HepG2 (cell line): Measurements from ENCODE around the gene CTDP1. TPM values are rescaled to one million over a fixed set of nuclear protein-coding genes. Genes with fewer than 3 reads are reported as not detected.

Experiments
- ATF5 ChIP-seq: sonication (generic); formaldehyde crosslinking; IDR thresholded peaks from 2 replicates; pipeline ENCODE4 v1.4.0; 2020; ENCODE audit warnings: mild to moderate bottlenecking, low read depth, missing genetic modification reagents
- FOXA1 ChIP-seq, 2 experiments: fragments of 450-650 bp in 1 of 2; sonication (generic) in 1 of 2; formaldehyde crosslinking in 1 of 2; IDR thresholded peaks; 2 replicates each; pipeline versions ENCODE4 v1.4.0 to v1.6.1; 2016 to 2020; ENCODE audit warnings: missing genetic modification reagents in 1 of 2
- GZF1 ChIP-seq: sonication (generic); formaldehyde crosslinking; IDR thresholded peaks from 2 replicates; pipeline ENCODE4 v1.5.1; 2020; ENCODE audit warnings: mild to moderate bottlenecking, missing genetic modification reagents
- HES4 ChIP-seq: sonication (generic); formaldehyde crosslinking; IDR thresholded peaks from 2 replicates; pipeline ENCODE4 v1.9.0; 2021; ENCODE audit warnings: mild to moderate bottlenecking, missing genetic modification reagents, borderline replicate concordance
- IKZF1 ChIP-seq: fragments of 450-650 bp; IDR thresholded peaks from 2 replicates; pipeline ENCODE4 v1.7.1; 2016
- MAF1 ChIP-seq: sonication (generic); formaldehyde crosslinking; IDR thresholded peaks from 2 replicates; pipeline ENCODE4 v1.5.0; 2020; ENCODE audit warnings: missing genetic modification reagents, borderline replicate concordance
- POLR2AphosphoS2 ChIP-seq: IDR thresholded peaks from 2 replicates; pipeline ENCODE4 v1.6.1; 2011; ENCODE audit warnings: low read depth, low read length, improper control_type of control experiment
- REPIN1 ChIP-seq: sonication (generic); formaldehyde crosslinking; IDR thresholded peaks from 2 replicates; pipeline ENCODE4 v1.8.0; 2022; ENCODE audit warnings: missing genetic modification reagents, low read depth, mild to moderate bottlenecking, borderline replicate concordance
- TBL1XR1 ChIP-seq: fragments of 150-350 bp; IDR thresholded peaks from 2 replicates; pipeline ENCODE4 v1.6.1; 2014; ENCODE audit warnings: borderline replicate concordance, low read length; ENCODE audit not compliant: partially characterized antibody
- TBX3 ChIP-seq: fragments of 450-650 bp; IDR thresholded peaks from 2 replicates; pipeline ENCODE4 v1.6.1; 2017; ENCODE audit warnings: antibody characterized with exemption, mild to moderate bottlenecking, inconsistent platforms, borderline replicate concordance
- ZFP90 ChIP-seq: sonication (generic); formaldehyde crosslinking; IDR thresholded peaks from 2 replicates; pipeline ENCODE4 v1.8.0; 2022; ENCODE audit warnings: missing genetic modification reagents, mild to moderate bottlenecking, inconsistent platforms, borderline replicate concordance
- ZNF3 ChIP-seq: IDR thresholded peaks from 2 replicates; pipeline ENCODE4 v1.7.0; 2017; ENCODE audit warnings: inconsistent platforms
- ZNF574 ChIP-seq: sonication (generic); formaldehyde crosslinking; IDR thresholded peaks from 2 replicates; pipeline ENCODE4 v1.4.0; 2020; ENCODE audit warnings: missing genetic modification reagents
- ZNF691 ChIP-seq: sonication (generic); formaldehyde crosslinking; IDR thresholded peaks from 2 replicates; pipeline ENCODE4 v1.4.0; 2020; ENCODE audit warnings: missing genetic modification reagents, low read depth, mild to moderate bottlenecking, borderline replicate concordance
- ZNF773 ChIP-seq: sonication (generic); formaldehyde crosslinking; IDR thresholded peaks from 2 replicates; pipeline ENCODE4 v1.4.0; 2020; ENCODE audit warnings: missing genetic modification reagents, borderline replicate concordance
- ZNF788 ChIP-seq: sonication (generic); formaldehyde crosslinking; IDR thresholded peaks from 2 replicates; pipeline ENCODE4 v1.5.0; 2020; ENCODE audit warnings: mild to moderate bottlenecking, missing genetic modification reagents, borderline replicate concordance
- polyA plus RNA-seq, 8 experiments: library from polyadenylated mRNA; depleted of rRNA in 3 of 8; stranded (reverse) in 7 of 8; unstranded in 1 of 8; fragments of >200 nt; fragmentation: Illumina TruSeq in 4 of 8; extraction: Trizol in 4 of 8; gene quantifications; 2 replicates each; pipeline versions ENCODE4 v1.2.1 to v1.2.3, GENCODE V29; 2011 to 2016; ENCODE audit warnings: low read depth in 4 of 8, missing spikeins in 1 of 8, mixed read lengths in 1 of 8; ENCODE audit not compliant: insufficient read depth in 1 of 8
- total RNA-seq, 5 experiments: library from RNA; depleted of rRNA; stranded (reverse); fragments of >200 nt; fragmentation: Illumina TruSeq; extraction: Trizol; gene quantifications; 2 replicates each; pipeline ENCODE4 v1.2.3, GENCODE V29; 2016; ENCODE audit warnings: low read depth in 1 of 5
- TF ChIP-seq, protein P1 (sequence below), 2 experiments: sonication (generic) in 1 of 2; formaldehyde crosslinking in 1 of 2; IDR thresholded peaks; 2 replicates each; pipeline versions ENCODE4 v1.6.1 to v1.9.0; 2014 to 2022; ENCODE audit warnings: antibody characterized with exemption in 1 of 2, borderline replicate concordance in 1 of 2, inconsistent platforms in 1 of 2, low read depth in 1 of 2, missing genetic modification reagents in 1 of 2

CTDP1 gene
- total and polyA plus RNA-seq, 2 of the 13 experiments (the other 11 are each of a cell fraction or from before 2014, with no cell fraction given) = 6.9 to 11.0 TPM

GRCh38 chr18:79680100-79680879 is 687 bp downstream of the CTDP1 start (continued):
- TF ChIP-seq FOXA1 (IDR thresholded peaks at IDR 0.05) (no peak), FOXA1 (CRISPR knock-in tag; IDR thresholded peaks at IDR 0.05) (no peak), GZF1 (CRISPR knock-in tag) (no peak), ZNF773 (0 out of 2 replicates have a peak, but pooled peaks have one; percentile 65), ZNF574 (CRISPR knock-in tag) (no peak), ZNF3 (CRISPR knock-in tag) (no peak), ATF5 (no peak), ZFP90 (CRISPR knock-in tag) (no peak), REPIN1 (CRISPR knock-in tag) (no peak), POLR2AphosphoS2 (no peak), ZNF788 (CRISPR knock-in tag) (no peak), MAF1 (CRISPR knock-in tag) (no peak), ZNF691 (CRISPR knock-in tag) (0 out of 2 replicates have a peak, but pooled peaks have one; percentile 34), TBX3 (no peak), HES4 (no peak), IKZF1 (no peak), TBL1XR1 (no peak)
- TF ChIP-seq, protein P1, sequence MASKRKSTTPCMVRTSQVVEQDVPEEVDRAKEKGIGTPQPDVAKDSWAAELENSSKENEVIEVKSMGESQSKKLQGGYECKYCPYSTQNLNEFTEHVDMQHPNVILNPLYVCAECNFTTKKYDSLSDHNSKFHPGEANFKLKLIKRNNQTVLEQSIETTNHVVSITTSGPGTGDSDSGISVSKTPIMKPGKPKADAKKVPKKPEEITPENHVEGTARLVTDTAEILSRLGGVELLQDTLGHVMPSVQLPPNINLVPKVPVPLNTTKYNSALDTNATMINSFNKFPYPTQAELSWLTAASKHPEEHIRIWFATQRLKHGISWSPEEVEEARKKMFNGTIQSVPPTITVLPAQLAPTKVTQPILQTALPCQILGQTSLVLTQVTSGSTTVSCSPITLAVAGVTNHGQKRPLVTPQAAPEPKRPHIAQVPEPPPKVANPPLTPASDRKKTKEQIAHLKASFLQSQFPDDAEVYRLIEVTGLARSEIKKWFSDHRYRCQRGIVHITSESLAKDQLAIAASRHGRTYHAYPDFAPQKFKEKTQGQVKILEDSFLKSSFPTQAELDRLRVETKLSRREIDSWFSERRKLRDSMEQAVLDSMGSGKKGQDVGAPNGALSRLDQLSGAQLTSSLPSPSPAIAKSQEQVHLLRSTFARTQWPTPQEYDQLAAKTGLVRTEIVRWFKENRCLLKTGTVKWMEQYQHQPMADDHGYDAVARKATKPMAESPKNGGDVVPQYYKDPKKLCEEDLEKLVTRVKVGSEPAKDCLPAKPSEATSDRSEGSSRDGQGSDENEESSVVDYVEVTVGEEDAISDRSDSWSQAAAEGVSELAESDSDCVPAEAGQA (IDR thresholded peaks at IDR 0.05; ENCODE audit: low read depth) = no peak
- TF ChIP-seq, protein P1 (CRISPR knock-in tag; IDR thresholded peaks at IDR 0.05; ENCODE audit: borderline replicate concordance) = 0 out of 2 replicates have a peak, but pooled peaks have one; percentile 51
